ENCODE measurements around the gene MREG.

DNA sequence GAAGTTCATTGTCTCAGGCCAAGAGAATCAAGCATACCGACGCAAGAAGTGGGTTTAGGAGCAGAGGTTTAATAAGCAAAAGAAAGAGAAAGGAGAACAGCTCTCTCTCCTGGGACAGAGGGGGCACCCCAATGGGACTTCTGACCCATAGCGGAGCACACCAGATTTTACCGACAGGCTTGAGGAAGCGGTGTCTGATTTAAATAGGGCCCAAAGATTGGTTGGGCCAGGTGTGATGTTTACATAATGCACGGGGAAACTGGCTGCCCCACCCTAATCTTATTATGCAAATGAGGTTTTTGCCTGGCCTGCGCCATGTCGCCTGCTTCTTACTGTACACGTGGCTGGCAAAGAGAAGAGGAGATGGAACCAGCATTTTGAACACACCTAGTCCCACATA, 106.2 kb downstream of the MREG start:
- TF ChIP-seq SUZ12 (IDR thresholded peaks at IDR 0.05; ENCODE audit: extremely low read depth, insufficient read depth, insufficient read length) (no peak), YY1 (IDR thresholded peaks at IDR 0.05; ENCODE audit: insufficient read depth, insufficient read length) (no peak)

Data from NT2/D1 (cell line).